MM.1S (cell line): ENCODE measurements around the gene XK.

Source experiments
- DNase-seq: peaks from one replicate; pipeline ENCODE4 v3.0.0-alpha.2; 2015
- H2AFZ ChIP-seq: fragments of 300-600 bp; sonication (generic); 2 replicates; pipeline ENCODE4 v1.6.0; 2016; ENCODE audit warnings: antibody characterized with exemption, low read length
- H3F3A ChIP-seq: fragments of 300-600 bp; sonication (generic); 2 replicates; pipeline ENCODE4 v1.6.1; 2016; ENCODE audit warnings: mild to moderate bottlenecking, antibody characterized with exemption, low read length, moderate library complexity, mixed read lengths; ENCODE audit not compliant: insufficient read depth
- H3K27ac ChIP-seq: fragments of 300-600 bp; sonication (generic); 2 replicates; pipeline ENCODE4 v1.5.1; 2016; ENCODE audit warnings: mild to moderate bottlenecking, low read length
- H3K27me3 ChIP-seq: fragments of 300-600 bp; sonication (generic); replicated peaks from 2 replicates; pipeline ENCODE4 v1.6.0; 2016; ENCODE audit warnings: low read length; ENCODE audit not compliant: insufficient read depth
- H3K36me3 ChIP-seq: fragments of 300-600 bp; sonication (generic); replicated peaks from 2 replicates; pipeline ENCODE4 v1.6.1; 2016; ENCODE audit warnings: mild to moderate bottlenecking, low read length, mixed read lengths; ENCODE audit not compliant: insufficient read depth
- H3K4me1 ChIP-seq: fragments of 300-600 bp; sonication (generic); 2 replicates; pipeline ENCODE4 v1.6.1; 2016; ENCODE audit warnings: low read length, mixed read lengths
- H3K4me2 ChIP-seq: fragments of 300-600 bp; sonication (generic); 2 replicates; pipeline ENCODE4 v1.6.0; 2016; ENCODE audit warnings: low read depth, low read length
- H3K4me3 ChIP-seq: fragments of 300-600 bp; sonication (generic); 2 replicates; pipeline ENCODE4 v1.5.1; 2016; ENCODE audit warnings: low read length, mixed read lengths
- H3K79me2 ChIP-seq: fragments of 300-600 bp; sonication (generic); 2 replicates; pipeline ENCODE4 v1.6.1; 2016; ENCODE audit warnings: mixed run types, low read length, mixed read lengths
- H3K9ac ChIP-seq: fragments of 300-600 bp; sonication (generic); 2 replicates; pipeline ENCODE4 v1.6.1; 2016; ENCODE audit warnings: low read length, mixed read lengths
- H3K9me2 ChIP-seq: fragments of 300-600 bp; sonication (generic); replicated peaks from 2 replicates; pipeline ENCODE4 v1.6.1; 2016; ENCODE audit warnings: mild to moderate bottlenecking, low read length, mixed read lengths; ENCODE audit not compliant: insufficient read depth
- H3K9me3 ChIP-seq: fragments of 300-600 bp; sonication (generic); replicated peaks from 2 replicates; pipeline ENCODE4 v1.6.1; 2016; ENCODE audit warnings: mild to moderate bottlenecking, low read length, mixed read lengths; ENCODE audit not compliant: insufficient read depth
- H4K20me1 ChIP-seq: fragments of 300-600 bp; sonication (generic); 2 replicates; pipeline ENCODE4 v1.6.1; 2016; ENCODE audit warnings: mild to moderate bottlenecking, low read length, moderate library complexity, mixed read lengths; ENCODE audit not compliant: insufficient read depth
- CTCF ChIP-seq: fragments of 300-600 bp; sonication (generic); IDR thresholded peaks from 2 replicates; pipeline ENCODE4 v1.5.1; 2016; ENCODE audit warnings: antibody characterized with exemption, low read length, mixed read lengths
- EZH2 ChIP-seq: fragments of 300-600 bp; sonication (generic); optimal IDR thresholded peaks from 2 replicates; pipeline ENCODE3; 2017; ENCODE audit warnings: low read depth, mild to moderate bottlenecking, antibody characterized with exemption, low read length, mixed read lengths
- EZH2phosphoT487 ChIP-seq: fragments of 300-600 bp; sonication (generic); IDR thresholded peaks from 2 replicates; pipeline ENCODE4 v1.6.1; 2018; ENCODE audit warnings: antibody characterized with exemption, low read length

XK gene

GRCh38 chrX:37714479-37714878, 28.9 kb downstream of the XK start:
- no peak for TF ChIP-seq CTCF
- TF ChIP-seq EZH2: no peak
- no peak for TF ChIP-seq EZH2phosphoT487
- no peaks in the 10 kb centered on the region for H3K4me1 ChIP-seq
- H3K9me3 ChIP-seq: no peaks in the 10 kb centered on the region
- no peak overlapping the region for H3K9ac ChIP-seq
- H3K36me3 ChIP-seq: no peaks in the 10 kb centered on the region
- no peaks in the 10 kb centered on the region for H4K20me1 ChIP-seq
- H3K9me2 ChIP-seq: no peaks in the 10 kb centered on the region
- no peaks in the 10 kb centered on the region for H3F3A ChIP-seq
- H3K4me2 ChIP-seq: no peak overlapping the region
- DNase-seq: no peak
- no peaks in the 10 kb centered on the region for H3K79me2 ChIP-seq
- no peak overlapping the region for H3K4me3 ChIP-seq
- H2AFZ ChIP-seq: no peak overlapping the region
- no peaks in the 10 kb centered on the region for H3K27me3 ChIP-seq
- H3K27ac ChIP-seq: no peak overlapping the region

DNA sequence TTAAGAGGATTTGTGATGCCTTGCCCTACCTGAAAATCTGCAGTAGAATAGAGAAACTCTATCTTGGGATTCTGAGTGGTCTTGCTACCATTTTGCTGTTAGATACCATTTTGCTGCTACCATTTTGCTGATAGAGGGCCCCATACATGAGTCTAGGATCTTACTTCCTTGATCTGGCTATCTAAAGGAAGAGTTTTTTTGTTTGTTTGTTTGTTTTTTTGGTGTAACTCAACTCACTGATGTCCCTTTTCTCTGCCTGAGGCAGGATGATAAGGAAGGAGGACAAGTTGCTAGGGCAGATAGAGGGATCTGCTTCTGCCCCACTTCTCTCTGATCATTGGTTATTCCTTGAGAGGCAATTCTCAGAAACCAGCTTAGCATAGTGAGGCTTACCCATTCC, 31.0 kb downstream of the XK start:
- Histone ChIP-seq H3K36me3 (no peaks in the 10 kb centered on the region), H3K4me3 (no peak overlapping the region), H3F3A (no peaks in the 10 kb centered on the region), H3K9ac (no peak overlapping the region), H3K27me3 (no peaks in the 10 kb centered on the region), H3K9me2 (no peaks in the 10 kb centered on the region), H2AFZ (no peak overlapping the region), H3K79me2 (no peaks in the 10 kb centered on the region), H3K9me3 (no peaks in the 10 kb centered on the region), H3K4me1 (no peaks in the 10 kb centered on the region), H4K20me1 (no peaks in the 10 kb centered on the region), H3K4me2 (no peak overlapping the region), H3K27ac (no peak overlapping the region)
- TF ChIP-seq CTCF (no peak), EZH2phosphoT487 (no peak), EZH2 (no peak)
- DNase-seq: no peak

DNA sequence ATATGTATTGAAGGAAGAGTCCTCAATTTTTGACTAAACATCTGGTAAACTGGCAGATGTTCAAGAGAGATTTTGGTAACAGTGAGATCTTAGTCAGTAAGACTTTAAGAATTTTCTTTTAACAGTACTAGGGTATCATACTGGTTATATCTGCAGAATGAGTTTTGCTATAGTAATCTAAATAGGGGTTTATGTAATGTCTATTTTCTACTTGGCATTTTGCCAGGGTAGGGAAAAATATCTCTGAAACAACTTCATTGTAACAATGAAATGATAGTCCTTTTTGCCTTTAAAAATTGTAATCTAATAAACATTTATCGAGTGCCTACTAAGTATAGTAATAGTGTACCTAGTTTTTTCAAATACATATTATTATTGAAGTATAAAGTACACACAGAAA, 32.1 kb downstream of the XK start:
- no peak overlapping the region for H3K27ac ChIP-seq
- no peak for DNase-seq
- no peaks in the 10 kb centered on the region for H3K9me3 ChIP-seq
- H3K36me3 ChIP-seq: no peaks in the 10 kb centered on the region
- H3F3A ChIP-seq: no peaks in the 10 kb centered on the region
- no peaks in the 10 kb centered on the region for H4K20me1 ChIP-seq
- TF ChIP-seq EZH2phosphoT487: no peak
- TF ChIP-seq EZH2: no peak
- no peak for TF ChIP-seq CTCF
- no peak overlapping the region for H3K9ac ChIP-seq
- no peaks in the 10 kb centered on the region for H3K27me3 ChIP-seq
- no peaks in the 10 kb centered on the region for H3K79me2 ChIP-seq
- H3K9me2 ChIP-seq: no peaks in the 10 kb centered on the region
- no peak overlapping the region for H3K4me2 ChIP-seq
- H2AFZ ChIP-seq: no peak overlapping the region
- no peak overlapping the region for H3K4me3 ChIP-seq
- H3K4me1 ChIP-seq: no peaks in the 10 kb centered on the region
